Hepatocyte (in vitro differentiated cells): ENCODE data around the gene HLF.

ENCODE experiments used
- EZH2 ChIP-seq: fragments of 200-600 bp; sonication (generic); IDR thresholded peaks from 2 replicates; pipeline ENCODE4 v1.6.1; 2016; ENCODE audit warnings: antibody characterized with exemption, mild to moderate bottlenecking, borderline replicate concordance
- EZH2phosphoT487 ChIP-seq: fragments of 200-600 bp; sonication (generic); IDR thresholded peaks from one replicate; pipeline ENCODE4 v1.6.1; 2018; ENCODE audit warnings: antibody characterized with exemption, mild to moderate bottlenecking, low read depth, moderate library complexity; ENCODE audit not compliant: unreplicated experiment, severe bottlenecking
- TF ChIP-seq, protein P1 (sequence below): fragments of 200-600 bp; sonication (generic); IDR thresholded peaks from 2 replicates; pipeline ENCODE4 v1.5.1; 2016; ENCODE audit warnings: antibody characterized with exemption, mild to moderate bottlenecking; ENCODE audit not compliant: poor library complexity

DNA sequence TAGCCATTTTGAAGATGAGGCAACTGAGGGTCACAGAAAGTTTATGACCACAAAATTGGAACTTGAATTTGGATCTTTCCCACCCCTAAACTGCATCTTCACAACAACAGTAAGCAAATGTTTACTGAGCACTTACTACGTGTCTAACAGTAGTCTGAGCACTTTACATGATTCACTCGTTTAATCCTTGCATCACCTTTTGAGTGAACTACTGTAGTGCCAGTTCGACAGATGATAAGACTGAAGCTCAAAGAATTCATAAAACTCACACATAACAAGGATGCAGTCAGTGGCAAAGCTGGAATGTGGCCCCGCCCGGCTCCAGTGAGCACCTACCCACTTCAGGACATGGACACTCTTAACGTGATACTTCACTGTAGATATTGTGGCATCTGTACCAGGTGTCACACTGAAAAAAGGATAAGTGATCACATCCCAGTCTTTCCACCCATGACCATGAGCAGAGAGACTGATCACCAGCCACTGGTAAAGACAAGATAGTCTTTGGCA is 36.0 kb upstream of the HLF start:
- TF ChIP-seq EZH2phosphoT487 = no peak
- TF ChIP-seq, protein P1, sequence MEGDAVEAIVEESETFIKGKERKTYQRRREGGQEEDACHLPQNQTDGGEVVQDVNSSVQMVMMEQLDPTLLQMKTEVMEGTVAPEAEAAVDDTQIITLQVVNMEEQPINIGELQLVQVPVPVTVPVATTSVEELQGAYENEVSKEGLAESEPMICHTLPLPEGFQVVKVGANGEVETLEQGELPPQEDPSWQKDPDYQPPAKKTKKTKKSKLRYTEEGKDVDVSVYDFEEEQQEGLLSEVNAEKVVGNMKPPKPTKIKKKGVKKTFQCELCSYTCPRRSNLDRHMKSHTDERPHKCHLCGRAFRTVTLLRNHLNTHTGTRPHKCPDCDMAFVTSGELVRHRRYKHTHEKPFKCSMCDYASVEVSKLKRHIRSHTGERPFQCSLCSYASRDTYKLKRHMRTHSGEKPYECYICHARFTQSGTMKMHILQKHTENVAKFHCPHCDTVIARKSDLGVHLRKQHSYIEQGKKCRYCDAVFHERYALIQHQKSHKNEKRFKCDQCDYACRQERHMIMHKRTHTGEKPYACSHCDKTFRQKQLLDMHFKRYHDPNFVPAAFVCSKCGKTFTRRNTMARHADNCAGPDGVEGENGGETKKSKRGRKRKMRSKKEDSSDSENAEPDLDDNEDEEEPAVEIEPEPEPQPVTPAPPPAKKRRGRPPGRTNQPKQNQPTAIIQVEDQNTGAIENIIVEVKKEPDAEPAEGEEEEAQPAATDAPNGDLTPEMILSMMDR = no peak
- no peak for TF ChIP-seq EZH2
